H1 (cell line): ENCODE results near the gene RABGAP1.

Experiments
- CTCF ChIP-seq, 3 experiments: IDR thresholded peaks; 1 replicate in 2 of 3; 2 replicates in 1 of 3; pipeline versions ENCODE4 v1.5.1 to v1.6.1; 2011; ENCODE audit warnings: low read length in 3 of 3, mild to moderate bottlenecking in 3 of 3, inconsistent platforms in 2 of 3, low read depth in 1 of 3, moderate library complexity in 1 of 3; ENCODE audit not compliant: insufficient read depth in 1 of 3; ENCODE audit errors: control extremely low read depth in 1 of 3
- GABPA ChIP-seq: IDR thresholded peaks from 2 replicates; pipeline ENCODE4 v1.6.1; 2011; ENCODE audit warnings: mild to moderate bottlenecking, low read length, moderate library complexity, borderline replicate concordance; ENCODE audit not compliant: insufficient read depth

GRCh38 chr9:122986010-122986409 is 45.2 kb downstream of the RABGAP1 start:
- TF ChIP-seq GABPA (no peak), CTCF (IDR thresholded peaks at IDR 0.05; ENCODE audit: control extremely low read depth in 1 of 3, insufficient read depth in 1 of 3, low read depth in 1 of 3, low read length in 3 of 3) (no peak)
